Kidney glomerular epithelial cell (primary cell): ENCODE measurements around the gene RSBN1.

Experiments
- DNase-seq: peaks from one replicate; lab custom pipeline; 2025; lab: John Stamatoyannopoulos, UW

The RSBN1 gene

DNA sequence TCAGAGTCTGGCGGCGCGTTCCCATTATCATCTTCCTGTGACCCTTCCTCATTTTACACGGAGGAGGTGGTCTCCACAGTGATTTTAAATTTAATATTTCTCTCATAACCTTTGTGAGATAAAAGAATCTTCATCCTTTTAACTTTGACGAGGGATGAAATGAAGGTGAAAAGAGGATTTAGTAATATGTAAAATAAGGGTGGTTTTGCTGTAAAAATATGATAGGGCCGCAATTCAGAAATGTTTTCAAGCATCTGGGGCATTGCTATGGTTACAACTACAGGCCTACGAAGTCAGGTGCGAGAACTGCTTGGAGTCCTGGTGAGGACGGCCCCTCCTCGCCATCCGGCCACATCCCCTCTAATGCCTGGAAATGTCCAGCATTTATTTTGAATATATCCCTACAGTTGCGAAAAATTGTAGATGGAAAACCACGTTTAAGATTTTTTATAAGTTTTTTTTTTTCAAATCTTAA, 422 bp upstream of the RSBN1 start:
- DNase-seq = no peak

DNA sequence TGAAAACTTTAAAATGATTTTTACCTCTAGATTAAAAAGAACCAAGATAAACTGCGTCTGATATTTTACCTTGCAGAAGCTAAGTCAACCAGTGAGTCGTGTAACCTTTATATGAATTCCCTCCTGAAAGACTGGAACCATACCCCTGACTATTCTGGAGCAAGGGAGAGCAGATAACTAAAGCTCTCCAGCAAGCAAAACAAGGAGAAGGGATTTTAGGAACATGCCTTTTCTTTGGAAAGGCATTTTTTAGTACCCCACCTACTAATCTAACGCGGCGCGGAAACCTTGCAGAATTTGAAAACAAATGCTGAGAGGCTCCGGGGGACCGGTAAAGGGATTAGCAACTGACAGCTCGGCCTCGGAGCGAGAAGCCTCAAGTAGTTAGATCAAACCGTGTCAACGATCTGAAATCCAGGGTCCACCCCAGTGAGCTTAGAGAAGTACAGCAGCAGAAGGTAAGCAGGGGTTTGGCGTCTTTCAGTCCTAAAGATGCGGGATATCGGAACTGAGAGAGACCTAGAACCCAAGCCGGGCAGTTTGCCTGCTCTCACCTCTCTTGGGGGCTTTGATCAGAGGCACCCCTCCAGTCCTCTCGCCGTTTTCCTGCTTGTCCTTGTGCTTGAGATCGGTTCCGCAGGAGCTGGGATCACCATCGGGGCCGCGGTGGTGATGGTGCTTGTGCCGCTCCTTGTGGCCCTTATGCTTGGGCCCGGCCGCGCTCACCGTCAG, 954 bp downstream of the RSBN1 start:
- DNase-seq = peak; percentile 36

DNA sequence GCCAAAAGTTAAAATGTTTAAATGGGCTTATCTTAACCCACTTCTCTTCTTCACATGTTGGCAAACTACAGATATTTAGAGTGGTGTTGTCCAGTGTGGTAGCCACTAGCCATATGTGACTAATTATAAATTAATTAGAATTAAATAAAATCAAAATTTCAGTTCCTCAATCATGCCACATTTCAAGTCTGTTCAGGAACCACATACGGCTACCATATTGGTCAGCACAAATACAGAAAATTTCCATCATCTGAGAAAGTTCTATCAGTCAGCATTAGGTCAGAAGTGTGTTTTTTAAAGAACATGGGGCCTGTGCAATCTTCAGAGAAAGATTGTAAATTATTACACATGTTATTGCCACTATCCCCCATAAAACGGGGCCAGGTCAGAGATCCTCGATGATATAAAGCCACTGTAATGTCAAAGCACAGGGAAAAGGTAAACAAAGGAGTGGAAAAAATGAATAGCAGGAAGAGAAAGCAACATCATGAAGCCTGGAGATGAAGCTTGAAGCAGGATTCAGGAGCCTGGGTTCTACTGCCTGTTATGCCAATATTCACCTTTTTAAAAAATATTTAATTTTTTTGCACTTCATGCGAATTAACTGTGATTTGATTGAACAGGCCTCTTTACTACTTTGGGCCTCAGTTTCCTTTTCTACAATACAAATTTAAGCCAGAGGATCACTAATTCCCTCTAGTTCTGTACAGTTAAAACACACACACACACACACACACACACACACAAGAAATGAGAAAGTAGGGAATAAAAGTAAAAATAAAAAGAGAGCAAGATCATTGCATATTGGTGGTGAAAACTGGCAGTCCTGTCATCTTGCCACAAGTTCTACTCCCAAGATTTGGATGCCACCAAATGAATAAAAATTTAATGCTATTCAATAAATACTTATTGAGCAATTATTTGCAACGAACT, 2.3 kb downstream of the RSBN1 start:
- DNase-seq = no peak

DNA sequence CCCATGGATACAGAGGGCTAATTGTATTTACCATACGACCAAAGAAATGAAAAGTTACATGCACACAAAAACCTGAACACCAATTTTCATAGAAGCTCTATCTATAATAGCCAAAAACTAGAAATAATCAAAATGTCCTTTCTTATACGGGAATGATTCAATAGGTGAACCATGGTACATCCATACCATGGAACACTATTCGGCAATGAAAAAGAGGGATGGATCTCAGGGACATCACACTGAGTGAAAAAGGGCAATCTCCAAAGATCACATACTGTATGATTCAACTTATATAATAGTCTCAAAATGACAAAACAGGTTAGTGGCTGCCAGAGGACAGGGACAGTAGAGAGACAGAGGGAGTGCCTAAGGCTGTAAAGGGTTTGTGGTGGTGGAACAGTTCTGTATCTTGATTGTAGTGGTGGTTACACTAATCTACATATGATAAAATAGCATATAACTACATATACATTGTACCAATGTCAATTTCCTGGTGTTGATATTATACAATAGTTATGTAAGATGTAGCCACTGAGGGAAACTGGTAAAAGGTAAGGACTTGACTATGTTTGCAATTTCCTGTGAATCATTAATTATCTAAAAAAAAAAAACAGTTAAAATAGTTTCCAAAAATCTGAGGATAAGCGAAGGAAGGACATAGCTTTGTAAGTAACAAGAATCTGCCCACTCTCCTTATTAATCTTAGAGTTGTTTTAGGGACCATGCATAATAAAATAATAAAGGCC, 3.7 kb downstream of the RSBN1 start:
- DNase-seq = no peak

DNA sequence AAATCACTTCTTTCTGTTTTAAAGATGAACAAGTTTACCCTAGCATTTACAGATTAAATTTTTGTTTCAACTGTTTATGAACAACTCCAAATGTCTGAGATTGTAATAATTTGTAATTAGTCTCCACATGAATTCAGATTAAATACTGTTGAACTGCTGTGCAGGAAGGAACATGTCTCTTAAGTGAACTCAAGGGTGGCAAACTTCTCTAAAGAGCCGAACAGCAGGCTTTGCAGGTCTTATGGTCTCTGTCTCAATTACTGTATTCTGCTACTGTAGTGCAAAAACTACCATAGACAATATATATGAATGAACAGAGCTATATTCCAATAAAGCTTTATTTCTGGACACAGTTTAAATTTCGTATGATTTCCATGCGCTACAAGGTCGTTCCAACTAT, 6.6 kb downstream of the RSBN1 start:
- DNase-seq = no peak

DNA sequence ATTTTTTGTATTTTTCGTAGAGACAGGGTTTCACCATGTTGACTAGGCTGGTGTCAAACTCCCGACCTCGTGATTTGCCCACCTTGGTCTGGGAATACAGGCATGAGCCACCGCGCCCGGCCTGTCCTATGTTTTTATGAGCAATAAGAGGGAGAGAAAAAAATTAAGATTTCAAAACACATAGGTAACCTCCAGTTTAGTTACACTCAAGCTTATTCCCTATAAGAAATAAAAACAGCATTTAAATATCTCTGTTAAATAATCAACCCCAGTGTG, 7.1 kb downstream of the RSBN1 start:
- no peak for DNase-seq

DNA sequence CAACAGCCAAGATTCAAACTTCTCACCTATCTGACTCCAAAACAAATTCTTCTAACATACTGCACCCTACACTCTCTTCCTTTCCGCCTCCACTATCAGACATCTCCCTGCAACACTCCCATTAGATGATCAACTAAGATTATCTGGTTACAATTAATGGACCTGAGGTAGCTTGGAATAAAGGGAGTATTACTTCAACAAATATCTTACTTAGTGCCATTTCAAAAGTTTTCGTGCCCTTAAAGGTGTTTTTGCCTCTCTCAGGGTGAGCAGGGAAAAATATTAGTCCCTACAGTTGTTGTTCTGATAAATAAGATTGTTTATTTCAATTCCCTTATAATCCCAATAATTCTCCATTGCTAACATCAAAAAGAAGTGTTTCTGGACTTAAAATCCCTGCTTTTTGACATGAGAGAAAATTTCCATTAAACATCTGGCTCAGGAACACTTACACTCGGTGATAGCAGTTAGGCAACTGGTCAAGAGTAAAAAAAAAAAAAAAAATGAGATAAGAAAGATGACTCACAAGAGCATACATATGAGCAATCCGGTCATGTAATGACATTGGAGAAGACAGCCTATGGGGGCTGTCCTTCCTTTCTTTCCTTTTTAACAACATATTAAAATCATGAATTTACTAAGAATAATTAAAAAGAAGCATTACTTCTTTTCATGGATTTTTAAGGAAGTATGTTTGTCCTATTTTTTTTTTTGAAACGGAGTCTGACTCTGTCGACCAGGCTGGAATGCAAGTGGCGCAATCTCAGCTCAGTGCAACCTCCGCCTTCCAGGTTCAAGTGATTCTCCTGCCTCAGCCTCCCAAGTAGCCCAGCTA, 7.6 kb downstream of the RSBN1 start:
- DNase-seq = peak; percentile 47

DNA sequence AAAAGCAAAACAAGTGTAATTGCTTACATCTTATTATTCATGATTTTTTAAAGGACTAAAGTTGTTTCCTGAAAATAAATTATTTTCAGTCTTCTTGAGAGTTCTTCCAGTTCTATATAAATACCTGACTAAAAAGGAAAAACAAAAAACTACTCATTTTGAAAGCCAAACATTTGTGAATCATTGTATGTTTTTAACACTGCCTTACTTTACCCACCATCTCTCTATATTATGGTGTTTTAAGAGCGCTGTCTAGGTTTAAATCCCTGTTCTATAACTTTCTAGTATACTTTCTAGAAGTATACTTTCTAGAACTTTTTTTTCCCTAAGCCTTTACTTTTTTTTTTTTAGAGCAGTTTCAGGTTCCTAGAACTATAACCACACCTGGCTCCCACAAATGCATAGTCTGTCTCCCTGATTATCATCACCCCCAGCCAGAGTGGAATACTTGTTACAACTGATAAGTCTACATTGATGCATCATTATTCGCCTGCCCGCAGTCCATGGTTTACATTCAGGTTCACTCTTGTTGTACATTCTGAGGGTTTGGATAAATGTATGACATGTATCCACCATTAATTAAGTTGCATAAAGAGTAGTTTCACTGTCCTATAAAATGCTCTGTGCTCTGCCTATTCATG, 9.8 kb downstream of the RSBN1 start:
- no peak for DNase-seq

DNA sequence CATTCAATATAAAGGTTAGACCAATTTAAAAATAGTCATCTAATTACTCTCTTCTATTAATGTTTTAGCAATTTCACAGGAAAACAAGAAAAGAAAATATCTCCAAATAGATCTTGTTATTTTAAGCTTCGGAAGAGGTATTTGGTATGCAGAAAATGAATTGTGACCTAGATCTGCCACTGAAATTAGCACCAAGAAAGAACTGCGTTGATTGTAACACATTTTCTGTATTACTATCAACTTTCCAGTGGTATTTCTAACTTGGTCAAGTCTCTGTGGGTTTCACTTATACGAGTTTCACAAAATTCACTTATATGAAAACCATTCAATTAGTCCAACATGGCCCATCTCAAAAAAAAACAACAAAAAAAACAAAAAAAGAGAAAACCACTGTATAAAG, 11.8 kb downstream of the RSBN1 start:
- DNase-seq = no peak

DNA sequence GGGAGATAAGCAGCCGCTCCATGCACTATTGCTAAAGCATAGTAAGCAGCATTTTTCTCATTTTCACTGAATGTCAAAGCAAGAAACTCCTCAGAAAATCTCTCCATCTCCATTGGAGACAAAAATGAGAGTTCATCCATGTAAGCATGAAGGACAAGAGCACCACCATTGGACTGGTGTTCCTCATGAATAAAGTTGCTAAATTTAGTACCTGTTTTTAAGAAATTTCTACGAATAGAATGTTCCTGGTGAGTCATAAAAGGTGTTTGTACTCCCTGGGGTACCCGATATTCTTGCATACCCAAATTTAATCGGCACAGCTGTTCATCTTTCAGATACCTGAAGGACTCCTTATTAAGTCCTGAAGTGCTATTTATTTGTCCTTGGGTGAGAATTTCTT, 14.8 kb downstream of the RSBN1 start:
- no peak for DNase-seq

DNA sequence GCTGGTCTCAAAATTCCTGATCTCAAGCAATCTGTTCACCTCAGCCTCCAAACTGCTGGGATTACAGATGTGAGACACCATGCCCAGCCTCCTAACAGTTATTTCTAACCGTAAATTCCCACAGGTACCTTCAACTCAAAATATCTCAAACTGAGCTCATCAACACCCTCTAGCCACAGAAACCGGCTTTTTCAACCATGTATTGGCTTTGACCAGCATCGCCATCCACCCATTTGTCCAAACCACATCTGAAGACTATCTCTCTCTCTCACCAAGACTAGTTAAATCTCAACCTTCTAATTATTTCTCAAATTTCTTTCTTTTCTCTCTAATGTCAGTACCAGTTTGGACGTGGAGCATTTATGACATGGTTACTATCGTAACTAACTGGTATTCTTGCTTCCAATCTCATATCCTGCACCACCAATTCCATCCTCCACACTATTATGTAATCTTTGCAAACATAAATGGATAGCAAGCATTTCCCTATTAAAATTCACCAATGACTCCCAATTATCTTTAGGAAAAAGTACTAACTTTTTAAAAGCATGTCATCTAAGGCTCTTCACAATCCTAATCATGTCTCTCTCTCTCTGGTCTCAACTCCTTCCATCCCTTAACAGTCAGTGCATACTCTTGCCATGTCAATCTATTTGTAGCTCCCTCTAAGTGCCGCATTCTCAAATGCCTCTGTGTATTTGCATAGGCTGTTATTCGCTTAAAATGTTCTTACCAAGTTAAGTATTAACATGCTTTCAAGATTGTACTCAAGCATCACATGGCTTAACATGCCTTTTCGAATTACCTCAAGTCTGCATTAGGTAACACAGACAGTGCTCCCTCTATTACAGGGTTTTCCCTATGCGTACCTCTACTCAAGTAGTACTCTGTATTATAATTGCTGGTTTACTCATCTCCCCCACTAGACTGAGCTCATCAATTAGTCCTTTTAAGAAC, 18.1 kb downstream of the RSBN1 start:
- DNase-seq = no peak

DNA sequence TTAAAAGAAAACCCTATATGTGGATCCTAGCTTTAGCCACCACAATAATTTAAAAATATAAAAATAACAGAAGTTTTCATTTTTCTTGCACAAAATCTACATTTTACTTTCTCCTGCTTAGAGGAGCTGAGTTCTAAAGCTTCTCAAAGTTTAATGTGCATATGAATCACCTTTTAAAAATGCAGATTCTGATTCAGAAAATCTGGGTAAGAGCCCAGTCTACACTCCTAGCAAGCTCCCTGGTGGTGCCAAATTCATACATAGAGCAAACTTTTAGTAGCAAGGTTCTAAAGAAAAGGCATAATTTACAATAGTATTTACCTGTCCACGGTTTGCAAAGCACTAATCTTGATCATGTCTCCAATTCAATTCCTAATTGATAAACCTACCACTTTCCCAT, 19.3 kb downstream of the RSBN1 start:
- no peak for DNase-seq

DNA sequence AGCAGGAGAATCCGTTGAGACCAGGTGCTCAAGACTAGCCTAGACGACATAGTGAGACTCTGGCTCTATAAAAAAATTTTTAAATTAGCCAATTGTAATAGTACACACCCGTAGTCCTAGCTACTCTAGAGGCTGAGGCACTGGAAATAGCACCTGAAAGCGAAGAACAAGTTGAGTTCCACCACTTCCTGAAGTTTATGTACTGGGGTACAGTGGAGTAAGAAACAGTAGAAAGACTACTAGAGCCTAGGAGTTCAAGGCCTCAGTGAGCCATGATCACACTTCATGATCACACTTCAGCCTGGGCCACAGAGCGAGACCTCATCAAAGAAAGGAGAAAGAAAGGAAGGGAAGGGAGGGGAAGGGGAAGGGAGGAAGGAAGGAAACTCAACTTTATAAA, 19.8 kb downstream of the RSBN1 start:
- DNase-seq = no peak

DNA sequence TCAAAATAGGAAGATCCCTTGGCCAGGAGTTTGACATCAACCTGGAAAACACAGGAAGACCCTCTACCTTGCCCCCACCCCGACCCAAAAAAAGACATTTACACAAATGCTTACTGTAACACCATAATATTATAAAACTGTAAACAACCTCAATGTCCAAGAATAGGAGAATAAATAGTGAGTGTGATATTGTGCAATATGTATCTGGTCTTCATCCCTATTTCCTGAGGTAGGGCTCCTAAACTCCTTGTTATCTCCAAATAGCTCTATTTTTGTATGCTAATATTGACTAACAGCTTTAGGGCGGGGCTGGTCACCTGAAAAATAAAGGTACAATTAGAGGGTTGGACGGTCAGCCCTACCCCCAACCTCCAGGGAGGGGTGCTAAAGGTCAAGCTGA, 23.5 kb downstream of the RSBN1 start:
- no peak for DNase-seq

DNA sequence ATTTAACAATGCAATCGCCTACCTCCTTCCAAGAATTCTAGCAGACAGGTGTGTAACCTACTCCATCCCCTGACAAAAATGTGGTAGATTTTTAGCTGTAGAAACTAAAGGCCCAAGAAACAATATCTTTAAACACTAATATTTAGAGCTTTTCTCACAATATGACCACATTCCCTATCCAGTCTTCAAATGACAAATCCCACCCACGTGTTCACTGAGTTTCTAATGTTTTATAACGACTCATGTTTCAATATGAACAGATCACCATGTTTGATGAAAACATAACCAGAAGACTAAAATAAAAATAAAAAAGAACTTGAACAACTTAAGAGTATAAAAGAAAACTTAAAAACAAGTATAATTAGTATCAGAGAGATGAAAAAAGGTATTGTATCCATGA, 24.6 kb downstream of the RSBN1 start:
- no peak for DNase-seq

DNA sequence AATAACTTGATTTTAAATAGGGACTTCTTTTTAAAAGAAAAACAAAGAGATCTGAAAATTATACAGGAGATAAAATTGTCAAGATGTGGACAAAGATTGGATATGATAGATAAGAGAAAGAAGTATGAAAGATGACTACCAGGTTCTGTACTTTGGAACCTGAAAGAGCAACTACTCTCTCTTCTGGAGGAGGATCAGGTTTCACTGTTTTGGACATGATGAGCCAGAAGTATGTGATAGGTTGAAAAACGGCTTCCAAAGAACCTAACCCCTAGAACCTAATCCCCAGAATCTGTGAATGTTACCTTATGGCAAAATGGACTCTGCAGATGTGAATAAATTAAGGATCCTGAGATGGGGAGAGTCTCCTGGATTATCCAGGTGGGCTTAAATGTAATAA, 26.2 kb downstream of the RSBN1 start:
- DNase-seq = no peak

DNA sequence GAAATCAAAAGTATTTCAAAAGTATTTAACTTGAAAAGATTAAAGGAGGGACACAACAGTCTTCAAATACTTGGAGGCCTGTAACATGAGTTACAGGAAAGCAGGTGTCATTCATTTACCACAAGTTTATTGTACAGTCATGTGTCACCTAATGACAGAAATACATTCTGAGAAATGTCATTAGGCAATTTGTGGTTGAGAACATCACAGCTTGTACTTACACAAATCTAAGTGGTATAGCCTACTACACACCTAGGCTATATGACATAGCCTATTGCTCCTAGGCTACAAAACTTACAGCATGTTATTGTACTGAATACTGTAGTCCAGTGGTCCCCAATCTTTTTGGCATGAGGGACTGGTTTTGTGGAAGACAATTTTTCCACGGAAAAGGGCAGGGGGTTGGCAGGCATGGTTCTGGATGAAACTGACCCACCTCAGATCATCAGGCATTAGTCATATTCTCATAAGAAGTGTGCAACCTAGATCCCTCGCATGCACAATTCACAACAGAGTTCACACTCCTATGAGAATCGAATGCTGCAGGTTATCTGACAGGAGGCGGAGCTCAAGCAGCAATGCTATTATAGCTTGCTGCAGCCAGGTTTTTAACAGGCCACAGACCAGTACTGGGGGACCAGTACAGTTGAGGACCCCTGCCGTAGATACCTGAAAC, 28.0 kb downstream of the RSBN1 start:
- DNase-seq = no peak

DNA sequence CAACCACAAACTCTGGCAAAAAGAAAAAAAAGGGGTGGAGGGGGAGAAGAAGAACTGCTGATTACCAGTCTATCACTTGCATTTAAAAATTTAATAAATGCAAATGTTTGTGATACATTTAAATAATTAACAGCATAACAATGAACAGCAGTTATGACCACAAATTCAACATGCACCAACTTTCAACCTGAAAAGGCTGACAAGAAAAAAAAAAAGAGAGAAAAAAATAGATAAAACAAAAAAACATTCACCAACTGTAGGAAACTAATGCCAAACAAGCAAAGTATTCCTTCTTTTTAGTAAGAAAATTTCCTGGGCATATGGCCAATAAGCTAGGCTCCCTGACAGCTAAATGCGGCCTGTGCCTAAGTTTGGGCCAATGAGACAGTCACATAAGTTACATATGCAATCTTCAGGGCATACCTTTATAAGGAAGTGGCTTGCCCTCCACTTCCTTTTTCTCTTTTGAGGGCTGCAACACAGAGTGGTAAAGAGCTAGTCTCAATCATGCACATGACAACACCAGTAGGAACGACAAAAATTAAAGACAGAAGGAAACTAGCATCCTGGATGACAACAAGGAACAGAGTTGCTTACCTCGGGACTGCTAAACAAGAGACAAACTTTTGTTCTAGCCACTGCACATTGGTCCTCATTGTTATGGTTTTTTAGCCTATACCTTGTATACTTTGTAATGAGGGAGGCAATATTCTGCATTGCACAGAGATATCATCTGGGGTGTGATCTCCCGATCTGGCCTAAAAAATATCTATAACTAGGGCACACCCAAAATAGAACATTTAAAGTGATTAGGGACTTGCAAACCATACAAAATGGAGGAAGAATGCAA, 28.8 kb downstream of the RSBN1 start:
- no peak for DNase-seq

DNA sequence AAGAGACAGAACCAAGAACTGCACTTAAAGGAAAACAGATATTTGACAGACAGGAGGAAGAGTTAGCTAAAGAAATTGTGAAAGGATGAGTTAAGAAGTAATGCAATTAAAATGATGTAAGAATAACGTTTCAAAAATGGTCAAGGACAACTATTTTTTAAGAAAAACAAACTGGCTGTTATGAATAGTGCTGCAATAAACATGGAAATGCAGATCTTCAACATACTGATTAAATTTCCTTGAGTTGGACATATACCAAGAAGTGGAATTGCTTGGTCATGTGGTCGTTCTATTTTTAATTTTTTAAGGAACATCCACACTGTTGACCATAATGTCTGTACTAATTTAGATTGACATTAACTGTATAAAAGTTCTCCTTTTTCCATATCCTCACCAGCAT, 29.9 kb downstream of the RSBN1 start:
- no peak for DNase-seq
